GM19193 (cell line): ENCODE results near the gene ABHD17A.

Experiments used
- POLR2A ChIP-seq: IDR thresholded peaks from 4 replicates; pipeline ENCODE4 v1.6.1; 2011; ENCODE audit not compliant: insufficient read depth, insufficient read length; ENCODE audit errors: extremely low read depth

ABHD17A gene

DNA sequence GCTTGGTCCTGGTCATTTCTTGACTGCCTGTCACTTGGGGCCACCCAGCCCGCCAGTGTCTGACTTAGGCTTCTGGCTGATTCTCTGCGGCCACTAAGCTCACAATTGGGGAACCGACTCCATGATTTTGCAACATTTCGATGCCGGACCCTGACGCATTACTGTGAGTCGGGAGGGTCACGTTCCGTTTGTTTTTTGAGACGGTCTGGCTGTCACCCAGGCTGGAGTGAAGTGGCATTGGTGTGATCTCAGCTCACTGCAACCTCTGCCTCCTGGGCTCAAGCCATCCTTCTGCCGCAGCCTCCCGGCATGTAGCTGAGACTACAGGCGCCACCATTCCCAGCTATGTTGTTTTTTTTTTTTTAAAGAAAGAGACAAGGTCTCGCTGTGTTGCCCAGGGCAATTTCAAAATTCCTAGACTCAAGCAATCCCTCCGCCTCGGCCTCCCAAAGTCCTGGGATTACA is 16.7 kb upstream of the ABHD17A start:
- no peak for TF ChIP-seq POLR2A

DNA sequence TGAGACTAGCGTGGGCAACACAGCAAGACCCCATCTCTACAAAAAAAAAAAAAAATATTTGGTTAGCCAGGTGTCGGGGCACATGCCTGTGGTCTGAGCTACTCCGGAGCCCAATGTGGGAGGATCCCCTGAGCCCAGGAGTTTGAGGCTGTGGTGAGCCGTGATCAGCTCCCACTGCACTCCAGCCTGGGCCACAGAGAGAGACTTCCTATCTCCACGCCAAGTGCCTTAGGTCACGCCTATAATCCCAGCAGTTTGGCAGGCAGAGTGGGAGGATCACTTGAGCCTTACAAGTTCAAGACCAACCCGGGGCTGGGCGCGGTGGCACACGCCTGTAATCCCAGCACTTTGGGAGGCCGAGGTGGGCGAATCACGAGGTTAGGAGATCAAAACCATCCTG is 11.2 kb upstream of the ABHD17A start:
- no peak for TF ChIP-seq POLR2A

DNA sequence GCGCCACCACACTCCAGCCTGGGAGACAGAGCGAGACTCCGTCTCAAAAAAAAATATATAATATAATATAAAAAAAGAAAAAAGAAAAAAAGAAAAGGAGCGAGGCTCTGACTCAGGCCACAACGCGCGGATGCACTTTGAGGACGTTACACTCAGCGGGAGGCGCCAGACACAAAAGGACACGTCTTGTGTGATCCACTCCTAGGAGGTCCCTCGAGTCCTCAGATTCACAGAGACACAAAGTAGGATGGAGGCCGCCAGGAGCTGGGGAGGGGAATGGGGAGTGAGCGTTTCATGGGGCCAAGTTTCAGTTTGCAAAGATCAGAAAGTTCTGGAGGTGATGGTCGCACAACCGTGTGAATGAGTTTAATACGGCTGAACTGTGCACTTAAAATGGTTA is 8.5 kb upstream of the ABHD17A start:
- TF ChIP-seq POLR2A: no peak

DNA sequence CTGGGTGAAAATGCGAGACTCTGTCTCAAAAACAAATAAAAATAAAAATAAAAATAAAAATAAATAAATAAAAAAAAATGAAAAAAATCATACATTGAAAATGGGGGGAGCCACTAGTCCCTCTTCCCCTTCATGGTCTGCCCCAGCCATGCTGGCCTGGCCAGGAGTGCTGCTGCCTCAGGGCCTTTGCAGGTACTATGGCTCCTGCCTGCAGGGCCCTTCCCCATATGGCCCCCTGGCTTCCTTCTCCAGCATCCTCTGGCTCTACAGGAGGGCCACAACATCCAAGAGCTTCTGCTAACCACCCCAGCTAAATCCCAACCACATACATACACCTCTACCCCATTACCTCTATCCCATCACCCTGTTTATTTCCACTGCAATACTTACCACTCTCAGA is 4.6 kb upstream of the ABHD17A start:
- no peak for TF ChIP-seq POLR2A

DNA sequence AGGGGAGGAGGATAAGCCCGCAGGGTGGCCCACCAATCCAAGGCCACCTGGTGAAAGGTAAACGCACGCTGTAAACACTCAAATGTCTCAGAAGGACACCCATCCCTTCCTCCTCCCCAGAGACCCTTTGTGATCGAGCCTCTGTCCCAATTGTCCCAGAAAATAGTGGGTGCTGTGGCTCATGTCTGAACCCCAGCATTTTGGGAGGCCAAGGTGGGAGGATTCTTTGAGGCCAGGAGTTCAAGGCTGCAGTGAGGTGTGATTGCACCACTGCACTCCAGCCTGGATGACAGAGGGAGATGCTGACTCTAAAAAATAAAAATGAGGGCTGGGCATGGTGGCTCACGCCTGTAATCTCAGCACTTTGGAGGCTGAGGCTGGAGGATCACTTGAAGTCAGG is 3.1 kb upstream of the ABHD17A start:
- no peak for TF ChIP-seq POLR2A

DNA sequence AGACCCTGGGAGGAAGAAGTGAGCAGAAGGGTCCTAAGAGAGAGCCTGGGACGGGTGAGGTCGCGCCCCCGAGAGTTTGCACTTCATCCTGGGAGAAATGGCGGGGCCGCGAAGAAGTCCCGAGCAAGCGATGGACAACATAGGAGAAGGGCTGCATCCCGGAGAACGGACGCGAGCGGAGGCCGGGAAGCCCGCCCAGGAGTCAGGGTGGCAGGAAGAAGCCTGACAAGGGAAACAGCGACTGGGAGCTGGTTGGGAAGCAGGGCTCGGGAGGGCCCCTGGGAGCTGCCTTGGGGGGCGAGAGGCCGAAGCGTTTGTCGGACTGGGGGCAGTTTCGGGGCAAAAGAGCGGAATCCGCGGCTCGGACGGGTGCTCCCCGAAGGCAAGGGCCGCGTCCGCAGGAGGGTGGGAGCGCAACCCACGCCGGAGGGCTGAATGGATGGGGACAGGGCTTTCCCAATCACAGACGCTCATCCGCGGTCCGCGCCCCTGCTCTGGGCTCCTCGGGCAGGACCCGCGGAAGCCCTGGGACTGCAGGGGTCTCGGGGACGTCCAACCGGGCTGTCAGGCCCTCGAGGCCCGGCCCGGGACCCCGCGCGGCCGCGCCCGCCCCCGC is 469 bp downstream of the ABHD17A start:
- no peak for TF ChIP-seq POLR2A

DNA sequence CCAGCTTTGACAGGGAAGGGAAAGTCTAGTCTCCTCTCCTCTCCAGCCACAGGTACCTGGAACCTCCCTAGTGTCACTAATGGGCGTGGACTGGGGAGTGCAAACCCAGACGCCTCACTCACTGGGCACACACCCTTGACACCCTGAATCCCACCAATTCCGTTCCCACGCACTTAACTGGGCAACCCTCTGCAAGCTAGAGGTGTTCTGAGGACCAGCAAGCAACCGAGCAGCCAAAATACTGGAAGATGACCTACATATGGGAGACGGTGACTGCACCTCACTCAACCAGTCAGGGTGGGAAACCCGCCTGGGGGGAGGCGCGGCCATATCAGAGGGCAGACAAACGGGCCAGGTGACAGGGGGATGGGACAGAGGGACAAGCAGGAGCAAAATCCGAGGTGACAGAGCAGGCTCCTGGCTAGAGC is 991 bp downstream of the ABHD17A start:
- no peak for TF ChIP-seq POLR2A

DNA sequence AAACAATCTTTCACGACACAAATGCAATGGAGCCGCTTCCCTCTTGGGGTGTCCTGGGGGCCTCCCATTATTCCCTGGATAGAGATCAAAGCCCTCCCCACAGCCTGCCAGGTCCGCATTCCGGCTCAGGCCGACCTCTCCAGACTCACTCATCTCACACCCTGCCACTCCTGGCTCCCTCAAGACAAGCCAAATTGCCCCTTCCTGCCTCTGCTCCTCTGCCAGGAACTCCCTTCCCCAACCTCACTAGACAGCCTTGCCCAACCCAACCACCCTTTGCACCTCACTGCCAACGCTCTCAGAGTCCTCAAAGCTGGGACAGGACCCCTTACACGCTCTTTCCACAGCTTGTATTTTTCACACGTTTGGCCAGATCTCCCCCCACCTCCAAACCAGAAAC is 1.5 kb downstream of the ABHD17A start:
- no peak for TF ChIP-seq POLR2A

DNA sequence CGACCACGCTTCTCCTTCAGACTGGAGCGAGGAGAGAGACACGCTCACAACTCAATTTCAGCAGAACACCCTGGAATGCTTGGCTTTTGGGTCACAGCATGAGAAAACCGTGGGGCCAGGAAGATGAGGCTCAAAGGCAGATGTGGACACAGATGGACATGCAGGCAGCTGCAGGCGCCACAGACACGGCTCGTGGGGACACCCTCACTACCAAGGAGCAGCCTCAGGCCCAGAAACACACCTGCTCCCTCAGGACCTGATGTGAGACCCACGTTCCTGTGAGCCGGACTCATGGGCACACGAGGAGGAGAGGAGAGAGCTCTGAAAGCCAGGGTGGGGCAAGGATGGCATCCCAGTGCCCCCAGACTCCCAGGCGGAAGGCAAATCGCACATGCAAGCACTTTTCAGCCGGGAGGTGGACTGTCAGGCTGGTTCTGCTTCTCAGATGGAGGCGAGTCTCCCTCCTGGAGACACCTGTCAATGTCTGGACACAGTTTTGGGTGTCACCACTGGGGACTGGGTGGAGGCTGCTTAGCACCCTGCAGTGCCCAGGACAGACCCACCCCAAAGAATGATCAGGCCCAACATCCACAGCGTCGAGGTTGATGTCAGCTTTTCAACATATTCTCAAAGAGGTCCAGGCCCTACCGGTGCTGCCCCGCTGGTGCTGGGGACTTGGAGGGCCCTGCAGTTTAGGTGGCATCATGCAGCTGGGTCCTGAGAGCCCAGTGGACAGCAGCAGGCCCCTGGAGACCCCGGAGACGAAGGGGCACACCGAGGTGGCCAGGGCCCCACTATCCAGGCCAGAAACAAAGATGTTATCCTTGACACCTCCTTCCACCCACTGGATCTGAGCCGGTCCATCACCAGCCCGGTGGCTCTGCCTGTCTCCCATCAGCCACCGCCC is 2.3 kb downstream of the ABHD17A start:
- TF ChIP-seq POLR2A: no peak

DNA sequence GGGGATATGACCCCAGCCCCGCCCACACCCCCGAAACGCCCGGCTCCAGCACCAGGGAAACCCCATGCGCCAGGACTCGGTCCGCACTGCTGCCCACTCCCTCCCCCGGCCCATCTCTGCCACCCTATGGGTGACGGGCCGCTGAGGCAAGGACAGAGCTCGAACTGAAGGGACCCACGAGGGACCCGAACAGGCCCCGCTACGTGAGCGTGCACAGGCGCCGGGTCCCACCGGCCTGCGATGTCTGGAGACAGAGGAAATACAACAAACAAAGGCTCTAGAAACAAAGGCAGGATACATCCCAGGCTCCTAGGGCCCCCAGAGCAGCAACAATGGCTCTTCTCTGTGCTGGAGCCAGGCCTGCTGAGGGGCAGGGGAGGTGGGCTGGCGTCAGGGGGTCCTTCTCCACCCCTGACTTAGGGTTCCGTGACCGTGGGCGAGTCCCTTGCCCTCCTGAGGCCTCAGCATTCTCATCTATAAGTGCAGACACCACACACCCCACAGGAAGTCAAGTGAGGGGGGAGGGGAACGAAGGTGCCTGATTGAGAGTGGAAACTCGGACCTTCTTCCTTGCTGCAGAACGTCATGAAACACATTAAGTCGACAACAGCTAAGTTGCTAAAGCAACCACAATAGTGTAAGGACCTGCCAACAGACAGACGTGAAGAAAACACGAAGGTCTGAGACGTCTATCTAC is 3.1 kb downstream of the ABHD17A start:
- no peak for TF ChIP-seq POLR2A

DNA sequence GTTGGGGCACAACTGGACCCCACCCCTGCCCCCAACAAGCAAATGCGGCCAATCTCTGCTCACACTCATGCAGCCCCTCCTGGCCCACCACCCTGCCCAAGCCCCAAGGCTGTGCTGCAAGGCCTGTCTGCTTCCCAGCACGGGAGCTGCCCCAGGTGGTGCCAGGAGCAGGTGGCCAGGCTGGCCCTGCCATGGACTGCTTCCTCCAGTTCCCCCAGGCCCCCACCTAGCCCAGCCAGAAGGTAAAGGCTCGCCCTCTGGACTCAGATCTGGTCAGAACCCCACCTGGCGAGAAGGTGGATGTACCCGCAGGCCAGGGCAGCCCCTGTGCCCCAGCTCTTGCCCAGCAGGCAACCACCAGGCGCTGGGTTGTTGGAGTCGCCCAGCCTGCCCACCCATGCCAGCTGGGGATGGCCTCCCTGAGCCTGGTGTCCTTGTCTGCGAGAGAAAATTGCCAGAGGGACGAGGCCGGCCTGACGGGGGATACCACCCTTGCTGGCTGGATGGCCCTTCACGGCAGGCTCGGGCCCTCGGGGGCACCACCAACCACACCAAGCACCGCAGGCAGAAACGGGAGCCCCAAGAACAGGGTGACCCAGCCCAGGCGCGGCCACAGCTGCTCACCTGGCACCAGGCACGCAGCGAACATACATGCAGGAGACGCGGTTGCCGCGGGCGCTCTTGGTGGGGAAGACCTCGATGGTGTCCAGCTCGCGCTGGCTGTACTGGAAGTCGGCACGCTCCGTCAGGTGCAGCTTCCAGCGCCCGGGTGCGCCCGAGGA is 4.5 kb downstream of the ABHD17A start:
- no peak for TF ChIP-seq POLR2A

DNA sequence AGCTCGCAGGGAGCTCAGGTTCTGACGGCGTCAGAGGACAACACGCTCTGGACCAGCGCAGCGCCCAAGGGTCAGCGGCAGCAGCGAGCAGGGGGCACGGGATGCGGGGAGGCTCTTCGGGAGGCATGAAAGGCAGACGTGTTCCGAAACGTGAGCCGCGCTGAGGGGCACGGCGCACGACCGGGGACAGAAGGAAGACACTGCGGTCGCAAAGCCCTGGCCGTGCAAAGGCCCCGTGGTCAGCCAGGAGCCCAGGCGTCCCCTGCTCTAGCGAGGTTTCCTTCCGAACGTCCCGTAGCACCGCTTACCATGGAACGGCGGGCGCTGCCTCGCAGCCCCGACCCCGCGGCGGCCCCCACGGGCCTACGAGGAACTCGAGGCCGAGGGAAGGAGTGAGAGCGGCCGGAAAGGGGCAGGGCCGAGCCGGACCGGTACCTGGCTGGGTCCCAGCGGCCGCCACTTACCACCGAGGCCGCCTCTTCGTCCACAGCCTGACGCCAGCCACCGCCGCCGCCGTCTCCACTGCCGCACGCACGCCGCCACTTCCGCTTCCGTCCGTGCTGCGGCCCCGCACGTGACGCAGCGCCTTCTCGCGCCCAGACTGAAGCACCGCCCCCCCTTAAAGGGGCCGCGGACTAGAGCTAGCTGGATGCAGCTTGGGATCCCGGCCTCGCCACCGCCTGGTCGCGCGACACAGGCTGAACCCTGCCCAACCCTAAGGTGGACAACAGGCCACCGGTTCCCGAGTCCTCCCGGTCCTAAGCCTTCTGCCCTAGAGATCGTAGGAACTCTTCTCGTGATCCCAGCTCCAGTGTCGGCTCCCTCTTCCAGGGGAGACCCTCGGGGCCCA is 9.4 kb downstream of the ABHD17A start:
- peak; percentile 92 for TF ChIP-seq POLR2A

DNA sequence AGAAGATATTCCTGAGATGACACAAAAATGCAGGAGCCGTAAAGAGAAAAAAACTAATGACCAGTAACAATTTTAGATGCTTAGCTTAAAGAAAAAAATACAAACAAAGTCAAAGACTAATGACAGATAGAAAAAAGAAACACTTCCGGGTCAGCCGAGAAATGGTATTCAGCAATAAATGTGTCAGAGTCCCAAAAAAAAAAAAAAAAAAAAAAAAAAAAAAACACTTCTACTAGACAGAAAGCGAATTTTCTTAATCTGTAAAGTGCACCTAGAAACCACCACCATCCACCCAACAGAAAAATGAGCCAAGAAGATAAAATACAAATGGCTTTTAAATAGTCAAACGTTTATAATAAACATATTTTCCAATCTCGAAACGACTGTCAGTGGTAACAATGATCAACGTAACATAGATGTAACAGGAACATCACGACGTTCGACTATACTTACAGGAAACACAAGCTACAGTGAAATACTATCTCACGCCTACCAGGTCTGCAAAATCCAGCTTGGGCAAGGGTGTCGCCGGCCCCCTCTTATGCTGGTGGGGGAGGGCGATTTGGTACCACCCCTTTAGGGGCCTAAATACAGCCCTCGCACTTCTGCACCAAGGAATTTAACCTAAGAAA is 10.6 kb downstream of the ABHD17A start:
- TF ChIP-seq POLR2A: no peak
